GM12892 (cell line): Measurements from ENCODE around the gene SDR9C7.
"Not testable (repeated sequence)": the region's sequence is repeated elsewhere in the genome, so short reads cannot be mapped to it uniquely, and the experiment has no call there.

ENCODE experiments used
- DNase-seq: peaks from one replicate; pipeline ENCODE4 v3.0.0; 2011; ENCODE audit not compliant: insufficient read length
- FAIRE-seq: peaks from 2 replicates; lab custom pipeline; 2011; peaks lifted over from hg19 to GRCh38; lab: Jason Lieb, UNC
- POLR2A ChIP-seq: IDR thresholded peaks from 2 replicates; pipeline ENCODE4 v1.6.1; 2011; ENCODE audit warnings: low read depth, low read length, control low read depth
- POLR2AphosphoS5 ChIP-seq: IDR thresholded peaks from 2 replicates; pipeline ENCODE4 v1.6.1; 2011; ENCODE audit warnings: low read depth, low read length, control low read depth
- TAF1 ChIP-seq: IDR thresholded peaks from 2 replicates; pipeline ENCODE4 v1.6.1; 2011; ENCODE audit warnings: low read depth, mild to moderate bottlenecking, control low read depth, low read length, borderline replicate concordance

SDR9C7 gene

GRCh38 chr12:56943878-56944277 is 9.7 kb upstream of the SDR9C7 start:
- no peak for FAIRE-seq
- TF ChIP-seq TAF1 (no peak), POLR2AphosphoS5 (no peak), POLR2A (no peak)
- DNase-seq: no peak

DNA sequence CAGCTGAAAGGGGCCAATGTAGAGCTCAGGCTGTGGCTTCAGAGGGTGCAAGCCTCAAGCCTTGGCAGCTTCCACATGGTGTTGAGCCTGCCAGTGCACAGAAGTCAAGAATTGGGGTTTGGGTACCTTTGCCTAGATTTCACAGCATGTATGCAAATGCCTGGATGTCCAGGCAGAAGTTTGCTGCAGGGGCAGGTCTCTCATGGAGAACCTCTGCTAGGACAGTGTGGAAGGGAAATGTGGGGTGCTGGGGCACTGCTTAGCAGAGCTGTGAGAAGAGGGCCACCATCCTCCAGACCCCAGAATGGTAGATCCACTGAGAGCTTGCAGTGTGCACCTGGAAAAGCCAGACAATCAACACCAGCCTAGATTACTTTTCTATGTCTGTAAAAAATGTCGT is 9.2 kb upstream of the SDR9C7 start:
- DNase-seq, FAIRE-seq: not testable (repeated sequence)

DNA sequence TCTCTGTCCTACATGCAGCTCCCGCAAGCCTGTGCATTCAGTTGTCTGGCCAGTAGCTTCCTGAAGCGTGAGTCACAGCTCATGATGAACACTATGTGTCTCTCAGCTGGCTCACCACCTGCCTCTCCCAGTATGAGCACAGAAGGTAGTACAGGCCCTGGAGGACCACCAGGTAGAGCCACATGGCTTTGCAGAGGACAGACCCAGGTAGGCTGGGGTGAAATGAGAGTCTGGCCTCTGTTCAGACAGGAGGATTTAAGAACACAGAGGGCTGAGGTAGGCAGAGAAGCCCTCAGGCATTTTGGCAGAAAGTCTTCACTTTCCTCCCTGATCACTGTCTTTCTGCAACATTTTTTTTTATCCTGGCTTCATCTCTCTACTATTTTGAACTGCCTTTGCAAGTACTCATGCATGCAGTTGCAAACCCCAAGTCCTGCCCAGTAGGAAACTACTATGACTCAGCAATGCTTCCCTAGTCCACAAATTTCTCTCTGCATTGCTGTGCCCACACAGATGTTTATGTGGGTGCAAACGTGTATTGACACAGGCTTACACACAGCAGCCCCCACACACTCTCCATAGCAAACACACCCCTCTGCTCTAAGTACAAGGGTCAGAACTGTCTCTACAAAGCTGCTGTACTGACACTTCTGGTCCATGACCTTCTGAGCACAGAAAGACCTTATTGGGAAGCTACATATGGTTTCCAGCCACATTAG is 7.2 kb upstream of the SDR9C7 start:
- no peak for FAIRE-seq
- no peak for DNase-seq
- no peak for TF ChIP-seq POLR2A
- TF ChIP-seq POLR2AphosphoS5: no peak
- no peak for TF ChIP-seq TAF1

- not testable (repeated sequence) for FAIRE-seq, DNase-seq
Observed at GRCh38 chr12:56940942-56941298, 6.7 kb upstream of the SDR9C7 start.

DNA sequence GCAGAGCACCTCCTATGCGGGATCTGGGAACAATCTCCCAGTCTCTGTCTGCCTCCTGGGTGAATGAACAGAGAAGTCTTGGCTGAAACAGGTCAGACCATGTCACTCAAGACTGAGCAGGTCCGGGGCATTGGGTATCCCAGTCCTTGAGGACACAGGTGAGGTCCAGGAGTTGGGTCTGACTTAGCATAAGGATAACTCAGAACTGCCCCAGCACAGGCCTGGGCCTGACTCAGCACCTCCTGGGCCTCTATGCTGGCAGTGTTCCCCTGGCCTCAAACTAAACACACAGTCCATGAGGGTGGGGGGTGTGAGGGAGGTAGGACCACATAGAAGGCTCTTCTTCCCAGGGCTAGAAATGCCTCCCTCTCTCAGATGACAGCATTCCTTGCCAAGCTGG is 1.5 kb upstream of the SDR9C7 start:
- DNase-seq (no peak), FAIRE-seq (no peak)
- TF ChIP-seq POLR2A: no peak
- TF ChIP-seq POLR2AphosphoS5: no peak
- no peak for TF ChIP-seq TAF1

DNA sequence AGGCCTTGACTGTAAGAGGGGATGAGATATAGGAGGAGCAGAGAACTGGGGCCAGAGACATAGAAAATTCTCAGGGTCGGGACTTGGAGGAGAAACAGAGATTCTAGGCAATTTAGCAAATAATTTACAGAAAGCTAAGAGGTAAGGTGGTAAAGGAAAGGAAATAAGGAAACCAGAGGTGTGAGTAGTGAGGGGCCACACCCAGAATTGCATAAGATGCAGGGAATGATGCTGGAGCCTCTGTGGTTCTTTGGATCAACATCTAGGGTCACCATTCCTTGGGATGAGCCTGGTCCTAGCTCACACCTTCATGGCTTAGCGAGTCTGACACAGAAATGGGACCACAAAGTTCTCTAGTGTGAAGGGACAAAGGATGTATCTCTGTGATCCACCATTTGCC is 949 bp upstream of the SDR9C7 start:
- FAIRE-seq (no peak), DNase-seq (no peak)
- no peak for TF ChIP-seq POLR2AphosphoS5
- TF ChIP-seq POLR2A: no peak
- no peak for TF ChIP-seq TAF1

DNA sequence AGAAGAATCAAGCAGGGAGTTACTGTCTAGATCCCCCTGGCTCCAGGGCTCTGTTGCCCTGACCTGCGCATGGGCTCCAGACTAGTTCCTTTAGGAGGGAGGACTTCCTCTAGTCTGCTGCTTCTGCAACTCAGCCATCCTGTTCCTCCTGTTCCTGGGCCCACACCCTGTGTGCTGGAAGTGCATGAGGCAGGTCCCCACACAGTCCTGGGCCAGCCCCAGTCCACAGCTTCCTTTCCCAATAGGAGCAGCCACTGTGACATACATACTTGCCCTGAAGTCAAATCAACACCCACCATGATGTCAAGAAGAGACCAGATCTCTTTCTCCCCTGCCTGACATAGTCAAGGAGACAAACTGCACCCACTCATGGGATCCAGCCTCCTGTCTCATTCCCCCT is 1.3 kb downstream of the SDR9C7 start:
- TF ChIP-seq POLR2A: no peak
- FAIRE-seq: no peak
- DNase-seq: no peak

DNA sequence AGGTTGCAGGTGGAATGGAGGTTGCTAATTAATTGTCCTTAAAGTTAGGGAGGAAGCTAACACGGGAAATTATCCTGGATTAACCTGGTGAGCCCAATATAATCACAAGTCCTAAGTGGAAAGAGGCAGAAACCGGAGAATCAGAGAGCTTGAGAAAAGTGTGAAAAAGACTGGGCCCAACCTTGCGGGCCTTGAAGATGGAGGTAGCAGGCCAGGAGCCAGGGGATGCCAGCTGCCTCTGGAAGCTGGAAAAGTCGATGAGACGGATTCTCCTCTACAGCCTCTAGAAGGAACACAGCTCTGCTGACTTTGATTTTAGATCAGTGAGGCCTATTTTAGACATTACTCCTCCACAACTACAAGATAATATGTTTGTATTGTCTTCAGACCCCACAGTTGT is 2.1 kb downstream of the SDR9C7 start:
- DNase-seq (no peak), FAIRE-seq (no peak)
- TF ChIP-seq POLR2A: no peak
- TF ChIP-seq POLR2AphosphoS5: no peak
- TF ChIP-seq TAF1: no peak

- TF ChIP-seq POLR2A (no peak), TAF1 (no peak), POLR2AphosphoS5 (no peak)
- FAIRE-seq (no peak), DNase-seq (no peak)
Observed at GRCh38 chr12:56931474-56931978, 2.7 kb downstream of the SDR9C7 start.

- no peak for FAIRE-seq
- TF ChIP-seq TAF1 (no peak), POLR2A (no peak), POLR2AphosphoS5 (no peak)
- no peak for DNase-seq
Observed at GRCh38 chr12:56930241-56930640, 4.0 kb downstream of the SDR9C7 start.

DNA sequence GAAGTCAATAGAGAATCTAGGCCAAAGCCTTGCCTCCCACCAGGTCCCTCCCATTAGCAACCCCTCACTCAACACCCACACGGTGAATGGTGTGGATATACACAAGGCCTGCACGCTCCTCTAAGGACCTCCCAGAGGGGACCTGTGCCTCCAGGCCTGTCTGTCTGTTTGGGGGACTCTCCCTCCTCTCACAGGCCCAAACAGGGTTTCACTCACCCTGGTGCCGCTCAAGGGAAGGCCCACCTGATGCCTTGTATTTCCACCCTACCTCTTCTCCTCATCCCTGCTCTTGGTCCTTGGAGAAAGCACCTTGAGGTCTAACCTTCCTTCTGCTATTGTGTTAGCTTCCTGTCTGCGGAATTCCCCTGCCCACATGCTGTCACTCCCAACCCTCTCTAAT is 4.4 kb downstream of the SDR9C7 start:
- FAIRE-seq (no peak), DNase-seq (no peak)
- TF ChIP-seq POLR2A: no peak

DNA sequence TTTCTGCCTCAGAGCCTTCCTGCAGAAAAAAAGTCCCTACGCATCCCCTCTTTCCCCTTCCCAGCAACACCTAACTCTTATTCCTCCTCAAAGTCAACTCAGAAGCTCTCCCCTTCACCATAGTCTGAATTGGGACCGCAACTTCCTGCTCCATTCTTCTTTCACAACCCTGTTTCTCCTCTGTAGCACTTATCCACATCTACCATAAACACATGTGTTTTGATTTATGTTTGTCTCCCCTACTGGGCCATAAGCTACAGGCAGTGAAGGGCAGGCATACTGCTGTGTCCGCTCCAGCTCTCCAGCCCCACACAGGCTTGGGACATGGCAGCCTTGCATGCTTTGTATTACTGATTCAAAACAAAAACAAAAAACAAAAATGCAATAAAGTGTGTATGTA is 5.9 kb downstream of the SDR9C7 start:
- DNase-seq (no peak), FAIRE-seq (no peak)
- TF ChIP-seq TAF1 (no peak), POLR2AphosphoS5 (no peak), POLR2A (no peak)

DNA sequence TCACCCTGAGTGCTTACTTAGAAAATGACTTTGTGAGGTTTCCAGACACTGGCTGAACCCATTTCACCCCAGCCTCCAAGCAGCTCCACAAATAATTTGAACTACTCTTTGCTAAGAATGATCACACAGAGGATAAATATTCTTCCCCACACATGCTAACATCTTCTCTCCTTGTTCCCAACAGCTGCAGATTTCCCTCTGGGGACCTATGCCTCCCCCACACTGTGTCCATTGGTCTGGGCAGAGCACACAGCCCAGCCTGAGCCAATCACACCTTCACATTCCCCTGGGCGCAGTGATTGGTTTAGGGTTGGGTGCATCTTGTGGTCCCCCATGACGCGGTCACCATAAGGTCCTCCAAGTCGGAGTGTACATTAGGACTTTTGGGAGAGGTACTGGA is 6.9 kb downstream of the SDR9C7 start:
- DNase-seq: no peak
- TF ChIP-seq POLR2A: no peak
- TF ChIP-seq TAF1: no peak
- TF ChIP-seq POLR2AphosphoS5: no peak
- FAIRE-seq: no peak

- DNase-seq (no peak), FAIRE-seq (no peak)
- no peak for TF ChIP-seq POLR2A
- no peak for TF ChIP-seq POLR2AphosphoS5
- no peak for TF ChIP-seq TAF1
Observed at GRCh38 chr12:56922031-56922430, 12.2 kb downstream of the SDR9C7 start.
